ENCODE measurements around the gene IL31. TPM values are rescaled to one million over a fixed set of nuclear protein-coding genes. Genes with fewer than 3 reads are reported as not detected.

IL31 gene
- polyA plus RNA-seq, 1 experiment, result not detected

DNA sequence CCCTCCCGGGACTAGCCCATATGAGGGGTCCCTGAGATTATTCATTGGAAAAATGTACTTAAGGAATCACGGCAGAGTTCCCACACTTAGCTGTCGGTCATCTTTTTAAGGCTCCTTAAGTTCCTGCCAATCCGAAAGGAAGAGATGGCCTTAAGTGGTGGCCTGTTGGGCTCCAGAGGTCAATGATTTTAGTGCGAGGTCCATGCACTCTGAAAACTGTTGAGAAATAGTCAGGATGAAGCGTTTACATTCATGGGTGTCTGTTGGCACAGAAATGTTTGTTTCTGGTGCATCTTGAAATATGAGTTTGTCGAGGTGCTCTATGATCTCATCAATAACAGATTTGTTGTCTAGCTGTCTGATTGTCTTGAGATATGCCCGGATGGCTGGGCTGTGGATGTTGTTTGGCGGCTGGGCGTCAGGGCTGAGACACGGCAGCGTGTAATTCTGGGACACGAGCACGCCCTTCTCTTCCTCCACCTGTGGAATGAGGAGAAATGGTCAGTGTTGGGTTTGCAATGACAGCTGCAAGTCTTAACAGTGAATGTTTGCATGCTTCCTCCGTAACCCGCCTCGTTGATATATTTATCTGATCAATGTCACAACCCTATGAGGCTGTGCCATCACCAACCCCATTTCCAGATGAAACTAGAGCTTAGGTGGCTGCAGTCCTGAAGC is 1.6 kb downstream of the IL31 start:
- TF ChIP-seq, protein P1, sequence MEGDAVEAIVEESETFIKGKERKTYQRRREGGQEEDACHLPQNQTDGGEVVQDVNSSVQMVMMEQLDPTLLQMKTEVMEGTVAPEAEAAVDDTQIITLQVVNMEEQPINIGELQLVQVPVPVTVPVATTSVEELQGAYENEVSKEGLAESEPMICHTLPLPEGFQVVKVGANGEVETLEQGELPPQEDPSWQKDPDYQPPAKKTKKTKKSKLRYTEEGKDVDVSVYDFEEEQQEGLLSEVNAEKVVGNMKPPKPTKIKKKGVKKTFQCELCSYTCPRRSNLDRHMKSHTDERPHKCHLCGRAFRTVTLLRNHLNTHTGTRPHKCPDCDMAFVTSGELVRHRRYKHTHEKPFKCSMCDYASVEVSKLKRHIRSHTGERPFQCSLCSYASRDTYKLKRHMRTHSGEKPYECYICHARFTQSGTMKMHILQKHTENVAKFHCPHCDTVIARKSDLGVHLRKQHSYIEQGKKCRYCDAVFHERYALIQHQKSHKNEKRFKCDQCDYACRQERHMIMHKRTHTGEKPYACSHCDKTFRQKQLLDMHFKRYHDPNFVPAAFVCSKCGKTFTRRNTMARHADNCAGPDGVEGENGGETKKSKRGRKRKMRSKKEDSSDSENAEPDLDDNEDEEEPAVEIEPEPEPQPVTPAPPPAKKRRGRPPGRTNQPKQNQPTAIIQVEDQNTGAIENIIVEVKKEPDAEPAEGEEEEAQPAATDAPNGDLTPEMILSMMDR (IDR thresholded peaks at IDR 0.05; ENCODE audit: insufficient read depth, low read depth, low read length), result no peak
- no peak for DNase-seq (ENCODE audit: low read depth)
- Histone ChIP-seq H3K36me3 (ENCODE audit: control insufficient read depth, insufficient read depth, low read length) (no peaks in the 10 kb centered on the region), H3K4me3 (ENCODE audit: low read depth, low read length) (no peak overlapping the region), H3K27me3 (ENCODE audit: control insufficient read depth, insufficient read depth, low read length) (peaks cover 4% of the 10 kb centered on the region)
- CTCF ChIA-PET, result no interaction called here
- POLR2A ChIA-PET, result no interaction called here

DNA sequence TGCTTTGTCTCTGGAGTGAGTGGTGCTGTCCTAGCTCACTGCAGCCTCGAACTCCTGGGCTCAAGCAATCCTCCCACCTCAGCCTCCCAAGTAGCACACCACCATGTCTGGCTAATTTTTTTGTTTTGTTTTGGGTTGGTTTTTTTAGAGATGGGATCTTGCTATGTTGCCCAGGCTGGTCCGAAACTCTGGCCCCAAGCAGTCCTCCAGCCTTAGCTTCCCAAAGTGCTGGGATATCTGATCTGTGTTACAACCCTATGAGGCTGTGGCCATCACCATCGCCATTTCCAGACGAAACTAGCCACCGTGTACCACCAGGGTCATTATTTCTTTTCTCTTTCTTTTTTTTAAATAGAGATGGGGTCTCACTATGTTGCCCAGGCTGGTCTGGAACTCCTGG is 2.6 kb downstream of the IL31 start:
- no peak for DNase-seq (ENCODE audit: low read depth)
- TF ChIP-seq, protein P1 (IDR thresholded peaks at IDR 0.05; ENCODE audit: insufficient read depth, low read depth, low read length), result no peak
- peaks cover 4% of the 10 kb centered on the region for H3K27me3 ChIP-seq (ENCODE audit: control insufficient read depth, insufficient read depth, low read length)
- ChIA-PET CTCF (no interaction called here), POLR2A (no interaction called here)
- no peak overlapping the region for H3K4me3 ChIP-seq (ENCODE audit: low read depth, low read length)
- no peaks in the 10 kb centered on the region for H3K36me3 ChIP-seq (ENCODE audit: control insufficient read depth, insufficient read depth, low read length)

DNA sequence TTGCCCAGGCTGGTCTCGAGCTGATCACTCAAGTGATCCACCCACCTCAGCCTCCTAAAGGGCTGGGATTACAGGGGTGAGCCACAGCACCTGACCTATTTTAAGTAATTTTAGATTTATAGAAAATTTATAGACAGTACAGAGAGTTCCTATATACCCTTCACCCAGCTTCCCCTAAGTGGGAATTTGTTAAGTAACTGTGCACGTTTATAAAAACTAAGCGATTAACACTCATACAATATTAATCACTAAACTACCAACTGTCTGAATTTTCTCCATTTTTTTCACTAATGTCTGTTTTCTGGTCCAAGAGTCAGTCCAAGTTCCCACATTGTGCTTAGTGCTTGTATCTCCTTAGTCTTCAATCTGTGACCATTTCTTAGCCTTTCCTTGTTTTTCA is 5.5 kb downstream of the IL31 start:
- no peak overlapping the region for H3K4me3 ChIP-seq (ENCODE audit: low read depth, low read length)
- ChIA-PET POLR2A (no interaction called here), CTCF (no interaction called here)
- peaks cover 4% of the 10 kb centered on the region for H3K27me3 ChIP-seq (ENCODE audit: control insufficient read depth, insufficient read depth, low read length)
- TF ChIP-seq, protein P1 (IDR thresholded peaks at IDR 0.05; ENCODE audit: insufficient read depth, low read depth, low read length), result no peak
- no peaks in the 10 kb centered on the region for H3K36me3 ChIP-seq (ENCODE audit: control insufficient read depth, insufficient read depth, low read length)
- no peak for DNase-seq (ENCODE audit: low read depth)

DNA sequence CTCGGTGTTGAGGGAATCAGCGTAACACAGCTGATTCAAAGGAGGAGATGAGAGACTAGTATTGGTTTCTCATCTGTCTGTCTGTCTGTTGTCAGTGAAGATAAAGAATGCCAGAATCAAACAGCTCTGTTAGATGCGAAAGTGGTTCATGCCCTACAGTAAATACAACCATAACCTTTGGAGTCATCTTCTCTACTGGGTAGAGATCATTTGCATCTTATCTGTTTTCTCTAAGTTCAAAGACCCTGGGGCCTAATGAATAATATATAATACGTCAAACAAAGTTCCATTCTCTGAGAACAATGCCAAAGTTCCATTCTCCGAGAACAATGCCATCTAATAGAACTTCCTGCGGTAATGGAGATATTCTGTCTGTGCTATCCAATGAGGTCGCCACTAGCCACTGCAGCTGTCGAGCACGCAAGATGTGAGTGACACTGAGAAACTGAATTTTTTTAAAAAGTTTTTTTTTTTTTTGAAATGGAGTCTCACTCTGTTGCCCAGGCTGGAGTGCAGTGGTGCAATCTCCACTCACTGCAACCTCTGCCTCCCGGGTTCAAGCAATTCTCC is 6.6 kb downstream of the IL31 start:
- Histone ChIP-seq H3K4me3 (ENCODE audit: low read depth, low read length) (no peak overlapping the region), H3K27me3 (ENCODE audit: control insufficient read depth, insufficient read depth, low read length) (peaks cover 3% of the 10 kb centered on the region; the same call in 1 of the 2 replicates), H3K36me3 (ENCODE audit: control insufficient read depth, insufficient read depth, low read length) (no peaks in the 10 kb centered on the region)
- no peak for DNase-seq (ENCODE audit: low read depth)
- TF ChIP-seq, protein P1 (IDR thresholded peaks at IDR 0.05; ENCODE audit: insufficient read depth, low read depth, low read length), result no peak
- CTCF ChIA-PET, result interaction anchor here (1.1 to 1.8 kb wide), 2 partner anchors 23 to 261 kb away, joined by 3 to 4 read pairs; no protein-coding TSS in a partner anchor
- POLR2A ChIA-PET, result no interaction called here

DNA sequence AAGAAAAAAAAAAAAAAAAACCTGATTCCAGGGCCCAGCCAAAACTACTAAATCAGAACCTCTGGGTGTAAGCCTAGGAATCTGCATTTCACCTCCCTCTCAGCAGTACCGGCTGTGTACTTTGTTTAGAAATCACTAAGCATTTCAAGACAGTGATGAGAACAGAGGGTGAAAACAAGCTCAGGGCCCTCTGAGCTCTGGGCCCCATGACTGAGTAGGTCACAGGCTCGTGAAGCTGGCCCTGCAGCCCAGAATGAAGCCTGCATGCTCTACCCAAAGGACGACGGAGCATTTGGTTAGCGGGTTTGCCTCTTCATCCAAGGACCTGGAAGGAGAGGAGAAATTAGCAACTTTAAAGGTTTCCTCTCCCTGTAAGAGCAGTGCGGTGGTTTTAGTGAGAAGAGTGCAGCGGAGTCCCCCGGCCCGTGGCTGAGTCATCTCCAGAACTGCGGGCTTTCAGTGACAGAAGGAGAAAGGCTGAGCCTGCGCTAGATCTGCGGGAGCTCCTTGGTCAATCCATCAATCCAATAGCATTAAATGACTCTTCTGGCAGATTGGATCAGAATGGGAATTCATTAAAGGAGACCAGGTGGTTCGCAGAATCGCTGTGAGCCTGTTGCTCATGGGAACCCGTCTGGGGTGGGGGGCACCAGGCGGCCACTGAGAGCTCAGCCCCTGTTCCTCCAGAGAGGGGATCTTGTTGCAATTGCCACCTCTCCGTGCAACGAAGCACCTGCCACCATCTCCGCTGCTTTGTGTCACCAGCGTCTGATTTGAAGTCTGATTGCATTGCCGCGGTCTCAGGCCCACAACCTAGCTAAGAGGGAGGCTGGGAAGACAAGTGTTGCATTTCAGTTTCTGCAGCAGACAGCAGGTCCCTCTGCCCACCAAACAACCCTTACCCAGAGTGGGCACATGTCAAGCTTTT is 7.3 kb downstream of the IL31 start:
- ChIA-PET POLR2A (no interaction called here), CTCF (interaction anchor here (0.6 to 1.8 kb wide), 4 partner anchors 24 to 261 kb away, joined by 3 to 4 read pairs (median 3); no protein-coding TSS in a partner anchor)
- Histone ChIP-seq H3K36me3 (ENCODE audit: control insufficient read depth, insufficient read depth, low read length) (no peaks in the 10 kb centered on the region), H3K4me3 (ENCODE audit: low read depth, low read length) (no peak overlapping the region), H3K27me3 (ENCODE audit: control insufficient read depth, insufficient read depth, low read length) (peaks cover 3% of the 10 kb centered on the region; the same call in 1 of the 2 replicates)
- DNase-seq (ENCODE audit: low read depth), result no peak
- TF ChIP-seq, protein P1 (IDR thresholded peaks at IDR 0.05; ENCODE audit: insufficient read depth, low read depth, low read length), result no peak

All from BJ (cell line).